Measurements from ENCODE around the gene STK10.

Gene STK10

DNA sequence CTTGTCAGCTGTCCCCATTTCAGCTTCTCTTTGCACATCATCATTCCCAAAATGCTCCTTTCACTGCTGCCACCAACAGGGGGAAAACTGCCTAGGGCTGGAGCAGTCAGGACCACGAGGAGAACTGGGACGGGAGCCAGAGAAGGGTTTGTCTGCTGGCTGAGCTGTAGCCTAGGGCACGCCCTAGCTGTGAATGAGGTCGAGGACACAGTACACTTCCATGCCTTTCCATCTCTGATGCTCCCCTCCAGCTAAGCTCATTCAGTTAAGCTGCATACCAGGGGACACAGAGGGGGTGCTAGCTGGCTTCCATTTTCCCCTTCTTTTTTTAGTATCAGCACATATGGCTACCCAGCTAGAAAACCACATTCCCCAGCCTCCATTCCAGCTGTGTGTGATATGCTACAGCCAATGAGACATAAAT, 64.7 kb downstream of the STK10 start:
- peaks cover 8% of the 10 kb centered on the region; the same call in 1 of the 2 replicates for H4K20me1 ChIP-seq (ENCODE audit: insufficient read depth, low read length)
- no peak overlapping the region for H3K4me3 ChIP-seq (ENCODE audit: low read depth in 1 of 2, low read length in 2 of 2)
- H3K36me3 ChIP-seq (ENCODE audit: insufficient read depth, low read length): peaks cover 42% of the 10 kb centered on the region
- peaks cover 1% of the 10 kb centered on the region; the same call in 1 of the 2 replicates for H3K79me2 ChIP-seq (ENCODE audit: insufficient read depth, low read length)
- no peak overlapping the region for H3K4me2 ChIP-seq (ENCODE audit: insufficient read depth, low read length)
- H3K27me3 ChIP-seq (ENCODE audit: insufficient read depth, low read length, poor library complexity): no peaks in the 10 kb centered on the region
- H3K9me3 ChIP-seq (ENCODE audit: insufficient read depth, low read length, severe bottlenecking): no peaks in the 10 kb centered on the region
- no peak overlapping the region for H3K9ac ChIP-seq (ENCODE audit: low read depth, low read length)
- H3K27ac ChIP-seq (ENCODE audit: low read length): no peak overlapping the region
- no peak for DNase-seq
- no peaks in the 10 kb centered on the region for H3K4me1 ChIP-seq (ENCODE audit: insufficient read depth, low read length)
- no peak overlapping the region for H2AFZ ChIP-seq (ENCODE audit: low read depth, low read length)
- TF ChIP-seq, protein P1, sequence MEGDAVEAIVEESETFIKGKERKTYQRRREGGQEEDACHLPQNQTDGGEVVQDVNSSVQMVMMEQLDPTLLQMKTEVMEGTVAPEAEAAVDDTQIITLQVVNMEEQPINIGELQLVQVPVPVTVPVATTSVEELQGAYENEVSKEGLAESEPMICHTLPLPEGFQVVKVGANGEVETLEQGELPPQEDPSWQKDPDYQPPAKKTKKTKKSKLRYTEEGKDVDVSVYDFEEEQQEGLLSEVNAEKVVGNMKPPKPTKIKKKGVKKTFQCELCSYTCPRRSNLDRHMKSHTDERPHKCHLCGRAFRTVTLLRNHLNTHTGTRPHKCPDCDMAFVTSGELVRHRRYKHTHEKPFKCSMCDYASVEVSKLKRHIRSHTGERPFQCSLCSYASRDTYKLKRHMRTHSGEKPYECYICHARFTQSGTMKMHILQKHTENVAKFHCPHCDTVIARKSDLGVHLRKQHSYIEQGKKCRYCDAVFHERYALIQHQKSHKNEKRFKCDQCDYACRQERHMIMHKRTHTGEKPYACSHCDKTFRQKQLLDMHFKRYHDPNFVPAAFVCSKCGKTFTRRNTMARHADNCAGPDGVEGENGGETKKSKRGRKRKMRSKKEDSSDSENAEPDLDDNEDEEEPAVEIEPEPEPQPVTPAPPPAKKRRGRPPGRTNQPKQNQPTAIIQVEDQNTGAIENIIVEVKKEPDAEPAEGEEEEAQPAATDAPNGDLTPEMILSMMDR (IDR thresholded peaks at IDR 0.05; ENCODE audit: borderline replicate concordance, extremely low read depth, low read length, poor library complexity, severe bottlenecking): no peak
- no peak for TF ChIP-seq EZH2 (IDR thresholded peaks at IDR 0.05; ENCODE audit: borderline replicate concordance, low read depth, low read length, severe bottlenecking)
- no peak for ATAC-seq (ENCODE audit: insufficient read depth, low read depth)

DNA sequence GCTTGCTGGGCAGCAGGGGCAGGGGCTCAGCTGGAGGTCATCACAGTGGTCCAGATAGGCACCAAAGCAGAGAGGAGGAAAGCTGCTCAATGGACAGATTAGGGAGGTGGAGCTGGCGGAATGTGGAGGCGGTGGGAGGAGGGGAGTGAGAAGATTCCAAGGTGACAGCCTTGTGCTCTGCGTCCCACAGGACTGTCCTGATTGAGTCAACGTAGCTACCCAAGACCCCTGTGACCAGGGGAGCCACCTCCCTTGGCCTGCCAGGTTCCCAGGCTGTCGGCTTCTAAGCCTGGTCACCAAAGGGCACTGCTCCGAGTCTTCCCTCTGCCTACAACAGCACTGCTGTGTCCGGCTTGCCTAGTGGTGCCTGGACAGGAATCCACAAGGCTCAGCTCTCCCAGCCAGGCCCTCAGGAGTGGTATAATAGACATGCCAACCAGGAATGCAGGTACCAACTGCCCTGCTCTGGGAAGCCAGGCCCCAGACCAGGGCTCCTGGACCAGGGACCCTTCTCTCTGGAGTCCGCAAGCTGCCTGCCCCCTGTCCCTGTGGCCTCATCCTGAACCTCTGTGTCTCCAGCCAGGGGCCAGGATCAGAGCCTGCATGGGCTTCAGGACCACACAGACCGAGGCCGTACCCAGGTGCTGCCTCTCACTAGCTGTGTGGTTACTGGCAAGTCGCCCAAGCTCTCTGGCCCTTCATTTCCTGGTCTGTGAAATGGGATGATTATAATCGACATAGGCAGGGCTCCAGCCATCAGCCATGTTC, 67.9 kb downstream of the STK10 start:
- Histone ChIP-seq H3K79me2 (ENCODE audit: insufficient read depth, low read length) (peaks cover 3% of the 10 kb centered on the region; the same call in 1 of the 2 replicates), H3K4me3 (ENCODE audit: low read depth in 1 of 2, low read length in 2 of 2) (no peak overlapping the region), H3K9me3 (ENCODE audit: insufficient read depth, low read length, severe bottlenecking) (no peaks in the 10 kb centered on the region), H3K4me1 (ENCODE audit: insufficient read depth, low read length) (peaks cover 16% of the 10 kb centered on the region), H3K27ac (ENCODE audit: low read length) (no peak overlapping the region), H2AFZ (ENCODE audit: low read depth, low read length) (no peak overlapping the region), H3K4me2 (ENCODE audit: insufficient read depth, low read length) (no peak overlapping the region), H3K36me3 (ENCODE audit: insufficient read depth, low read length) (peaks cover 46% of the 10 kb centered on the region), H3K27me3 (ENCODE audit: insufficient read depth, low read length, poor library complexity) (no peaks in the 10 kb centered on the region), H3K9ac (ENCODE audit: low read depth, low read length) (no peak overlapping the region), H4K20me1 (ENCODE audit: insufficient read depth, low read length) (peaks cover 5% of the 10 kb centered on the region; the same call in 1 of the 2 replicates)
- ATAC-seq (ENCODE audit: insufficient read depth, low read depth) (no peak), DNase-seq (no peak)
- TF ChIP-seq, protein P1 (IDR thresholded peaks at IDR 0.05; ENCODE audit: borderline replicate concordance, extremely low read depth, low read length, poor library complexity, severe bottlenecking): no peak
- TF ChIP-seq EZH2 (IDR thresholded peaks at IDR 0.05; ENCODE audit: borderline replicate concordance, low read depth, low read length, severe bottlenecking): no peak

DNA sequence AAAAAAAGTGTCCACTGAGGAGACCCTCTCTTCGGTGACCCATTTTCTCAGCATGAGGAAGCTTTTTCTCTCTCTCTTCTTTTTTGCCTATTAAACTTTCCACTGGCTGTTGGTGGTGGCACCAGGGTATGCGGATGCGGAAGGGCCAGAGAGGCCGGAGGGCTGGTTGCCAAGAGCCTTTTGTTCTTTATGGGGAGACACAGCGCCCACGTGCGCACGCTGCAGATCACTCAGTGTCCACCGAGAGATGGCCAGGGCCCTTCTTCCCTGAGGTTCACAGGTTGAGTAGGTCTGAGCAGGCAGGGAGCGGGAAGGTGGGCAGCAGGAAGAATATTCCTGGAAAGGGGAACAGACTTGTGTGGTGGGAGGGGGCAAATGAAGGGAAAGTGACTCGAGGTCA, 69.1 kb downstream of the STK10 start:
- Histone ChIP-seq H3K4me3 (ENCODE audit: low read depth in 1 of 2, low read length in 2 of 2) (no peak overlapping the region), H3K27ac (ENCODE audit: low read length) (no peak overlapping the region), H3K79me2 (ENCODE audit: insufficient read depth, low read length) (peaks cover 3% of the 10 kb centered on the region; the same call in 1 of the 2 replicates), H3K4me2 (ENCODE audit: insufficient read depth, low read length) (no peak overlapping the region), H2AFZ (ENCODE audit: low read depth, low read length) (no peak overlapping the region), H3K27me3 (ENCODE audit: insufficient read depth, low read length, poor library complexity) (no peaks in the 10 kb centered on the region), H3K36me3 (ENCODE audit: insufficient read depth, low read length) (peaks cover 43% of the 10 kb centered on the region), H4K20me1 (ENCODE audit: insufficient read depth, low read length) (peaks cover 5% of the 10 kb centered on the region; the same call in 1 of the 2 replicates), H3K9me3 (ENCODE audit: insufficient read depth, low read length, severe bottlenecking) (no peaks in the 10 kb centered on the region), H3K9ac (ENCODE audit: low read depth, low read length) (no peak overlapping the region), H3K4me1 (ENCODE audit: insufficient read depth, low read length) (peaks cover 26% of the 10 kb centered on the region)
- DNase-seq (no peak), ATAC-seq (ENCODE audit: insufficient read depth, low read depth) (no peak)
- TF ChIP-seq EZH2 (IDR thresholded peaks at IDR 0.05; ENCODE audit: borderline replicate concordance, low read depth, low read length, severe bottlenecking): no peak
- TF ChIP-seq, protein P1 (IDR thresholded peaks at IDR 0.05; ENCODE audit: borderline replicate concordance, extremely low read depth, low read length, poor library complexity, severe bottlenecking): no peak
